Suprapubic skin (tissue), 4 donors: ENCODE measurements around the gene PRXL2B. TPM values are rescaled to one million over a fixed set of nuclear protein-coding genes. Genes with fewer than 3 reads are reported as not detected.
A peak's percentile ranks its signal among the peaks of the same experiment; 100 is the strongest.
"Not testable (repeated sequence)": the region's sequence is repeated elsewhere in the genome, so short reads cannot be mapped to it uniquely, and the experiment has no call there.

Source experiments
- DNase-seq, 2 donors: peaks; one replicate each; pipeline ENCODE4 v3.0.0-alpha.2; 2019; ENCODE audit warnings: low spot score in 2 of 2
- H3K27ac ChIP-seq: fragments of 200-600 bp; sonication (generic); one replicate; pipeline ENCODE4 v1.5.1; 2019
- H3K27me3 ChIP-seq: fragments of 200-600 bp; sonication (generic); one replicate; pipeline ENCODE4 v1.5.1; 2019
- H3K36me3 ChIP-seq: fragments of 200-600 bp; sonication (generic); one replicate; pipeline ENCODE4 v1.5.1; 2019
- H3K4me1 ChIP-seq: fragments of 200-600 bp; sonication (generic); one replicate; pipeline ENCODE4 v1.5.1; 2019
- H3K4me3 ChIP-seq: fragments of 200-600 bp; sonication (generic); one replicate; pipeline ENCODE4 v1.5.1; 2019; ENCODE audit warnings: mild to moderate bottlenecking
- H3K9me3 ChIP-seq: fragments of 200-600 bp; sonication (generic); one replicate; pipeline ENCODE4 v1.5.1; 2019
- CTCF ChIP-seq, 2 donors: fragments of 200-600 bp in 1 of 2; fragments of 450-650 bp in 1 of 2; sonication (generic) in 1 of 2; IDR thresholded peaks; one replicate each; pipeline ENCODE4 v1.5.1; 2016 to 2019; ENCODE audit warnings: antibody characterized with exemption in 2 of 2, mild to moderate bottlenecking in 1 of 2, moderate library complexity in 1 of 2
- EP300 ChIP-seq: sonication (generic); formaldehyde crosslinking; IDR thresholded peaks from one replicate; pipeline ENCODE4 v1.6.1; 2017; ENCODE audit warnings: antibody characterized with exemption
- POLR2A ChIP-seq, 2 donors: fragments of 450-650 bp; IDR thresholded peaks; one replicate each; pipeline ENCODE4 v1.6.1; 2017; ENCODE audit warnings: antibody characterized with exemption in 2 of 2, mild to moderate bottlenecking in 2 of 2, moderate library complexity in 2 of 2
- POLR2AphosphoS5 ChIP-seq, 3 donors: sonication (generic); formaldehyde crosslinking; IDR thresholded peaks; one replicate each; pipeline ENCODE4 v1.6.1; 2017; ENCODE audit warnings: antibody characterized with exemption in 3 of 3
- WGBS: methylation state at CpG from one replicate; pipeline ENCODE4 v1.1.5; 2018; 5-methylcytosine and 5-hydroxymethylcytosine counted together
- total RNA-seq, 4 donors: library from RNA; depleted of rRNA; stranded (reverse); fragments of >200 nt; gene quantifications; one replicate each; pipeline ENCODE4 v1.1.0, GENCODE V29; 2016

The PRXL2B gene
- total RNA-seq, 4 donors from 2014 or later: 9.7 to 16.3 (median 10.7) TPM

- Histone ChIP-seq H3K4me3 (no peak overlapping the region), H3K36me3 (no peaks in the 10 kb centered on the region), H3K27ac (no peak overlapping the region), H3K9me3 (no peaks in the 10 kb centered on the region), H3K27me3 (peaks cover 5% of the 10 kb centered on the region), H3K4me1 (no peaks in the 10 kb centered on the region)
- TF ChIP-seq CTCF (IDR thresholded peaks at IDR 0.05) (no peak), POLR2AphosphoS5 (IDR thresholded peaks at IDR 0.05) (no peak), EP300 (no peak), POLR2A (IDR thresholded peaks at IDR 0.05) (no peak)
- DNase-seq: no peak
- 91% methylated on average over 11 of the region's 17 CpGs for WGBS
Observed at GRCh38 chr1:2569060-2569459, 17.5 kb upstream of the PRXL2B start.

- not testable (repeated sequence) for H3K4me1 ChIP-seq, H3K9me3 ChIP-seq, H3K27ac ChIP-seq, H3K36me3 ChIP-seq, H3K27me3 ChIP-seq, H3K4me3 ChIP-seq
- DNase-seq: peak in 1 of 2 donors; percentile 54
- WGBS: 80% methylated on average over 9 of the region's 13 CpGs
Observed at GRCh38 chr1:2569703-2570102, 16.9 kb upstream of the PRXL2B start.

- H3K27ac ChIP-seq: no peak overlapping the region
- H3K36me3 ChIP-seq: no peaks in the 10 kb centered on the region
- DNase-seq: no peak
- H3K4me3 ChIP-seq: no peak overlapping the region
- WGBS: 73% methylated on average over 13 of the region's 17 CpGs
- TF ChIP-seq CTCF (IDR thresholded peaks at IDR 0.05) (no peak), POLR2AphosphoS5 (IDR thresholded peaks at IDR 0.05) (no peak), POLR2A (IDR thresholded peaks at IDR 0.05) (no peak), EP300 (no peak)
- no peaks in the 10 kb centered on the region for H3K9me3 ChIP-seq
- H3K4me1 ChIP-seq: no peaks in the 10 kb centered on the region
- peaks cover 5% of the 10 kb centered on the region for H3K27me3 ChIP-seq
Observed at GRCh38 chr1:2570332-2570731, 16.2 kb upstream of the PRXL2B start.

GRCh38 chr1:2571348-2571747, 15.2 kb upstream of the PRXL2B start:
- Histone ChIP-seq H3K27me3 (peaks cover 5% of the 10 kb centered on the region), H3K4me3 (no peak overlapping the region), H3K36me3 (no peaks in the 10 kb centered on the region), H3K4me1 (peaks cover 5% of the 10 kb centered on the region), H3K27ac (no peak overlapping the region), H3K9me3 (no peaks in the 10 kb centered on the region)
- DNase-seq: no peak
- TF ChIP-seq POLR2A (IDR thresholded peaks at IDR 0.05) (no peak), CTCF (IDR thresholded peaks at IDR 0.05) (no peak), EP300 (no peak), POLR2AphosphoS5 (IDR thresholded peaks at IDR 0.05) (no peak)
- 91% methylated on average over 9 of the region's 9 CpGs for WGBS

GRCh38 chr1:2573250-2573920, 13.2 kb upstream of the PRXL2B start:
- DNase-seq: no peak
- H3K36me3 ChIP-seq: no peaks in the 10 kb centered on the region
- 83% methylated on average over 8 of the region's 8 CpGs for WGBS

More at GRCh38 chr1:2573250-2573920, 13.2 kb upstream of the PRXL2B start:
- no peaks in the 10 kb centered on the region for H3K9me3 ChIP-seq
- no peak overlapping the region for H3K27ac ChIP-seq
- H3K27me3 ChIP-seq: no peaks in the 10 kb centered on the region
- TF ChIP-seq POLR2A (IDR thresholded peaks at IDR 0.05) (no peak), CTCF (IDR thresholded peaks at IDR 0.05) (no peak), POLR2AphosphoS5 (IDR thresholded peaks at IDR 0.05) (no peak), EP300 (no peak)
- H3K4me1 ChIP-seq: peaks cover 20% of the 10 kb centered on the region
- H3K4me3 ChIP-seq: no peak overlapping the region
